IMR-90 (cell line): ENCODE data around the gene CDH23.

ENCODE experiments used
- BHLHE40 ChIP-seq: fragments of 150-350 bp; IDR thresholded peaks from 2 replicates; pipeline ENCODE4 v1.6.1; 2016; ENCODE audit warnings: mild to moderate bottlenecking, low read depth, low read length
- CEBPB ChIP-seq: IDR thresholded peaks from 2 replicates; pipeline ENCODE4 v1.6.1; 2012; ENCODE audit warnings: low read depth, low read length, improper control_type of control experiment
- CHD1 ChIP-seq: IDR thresholded peaks from 2 replicates; pipeline ENCODE4 v1.6.1; 2012; ENCODE audit warnings: low read depth, low read length, improper control_type of control experiment
- CTCF ChIP-seq: conservative IDR thresholded peaks from 2 replicates; pipeline ENCODE4 v1.5.1; 2012; ENCODE audit warnings: mild to moderate bottlenecking, low read depth, low read length, improper control_type of control experiment
- FOS ChIP-seq: fragments of 150-350 bp; IDR thresholded peaks from 2 replicates; pipeline ENCODE4 v1.6.1; 2016; ENCODE audit warnings: low read depth, low read length
- MAZ ChIP-seq: IDR thresholded peaks from 2 replicates; pipeline ENCODE4 v1.6.1; 2012; ENCODE audit warnings: low read depth, mild to moderate bottlenecking, low read length, improper control_type of control experiment, moderate library complexity, borderline replicate concordance
- POLR2A ChIP-seq: IDR thresholded peaks from 2 replicates; pipeline ENCODE4 v1.6.1; 2012; ENCODE audit warnings: mild to moderate bottlenecking, low read depth, low read length
- RAD21 ChIP-seq: IDR thresholded peaks from 2 replicates; pipeline ENCODE4 v1.6.1; 2012; ENCODE audit warnings: low read length, improper control_type of control experiment
- RCOR1 ChIP-seq: IDR thresholded peaks from 2 replicates; pipeline ENCODE4 v1.6.1; 2012; ENCODE audit warnings: mild to moderate bottlenecking, low read length, improper control_type of control experiment; ENCODE audit not compliant: insufficient replicate concordance
- RFX5 ChIP-seq: IDR thresholded peaks from 2 replicates; pipeline ENCODE4 v1.8.0; 2012; ENCODE audit warnings: low read depth, mild to moderate bottlenecking, low read length, moderate library complexity
- SMC3 ChIP-seq: fragments of 150-350 bp; IDR thresholded peaks from 2 replicates; pipeline ENCODE4 v1.6.1; 2016; ENCODE audit warnings: low read depth, mild to moderate bottlenecking, antibody characterized with exemption, low read length, moderate library complexity

- TF ChIP-seq POLR2A (no peak), RFX5 (no peak), CTCF (no peak), CHD1 (no peak), RCOR1 (no peak), MAZ (no peak), RAD21 (no peak), SMC3 (no peak), FOS (no peak), BHLHE40 (no peak), CEBPB (no peak)
These were observed 204.6 kb downstream of the CDH23 start for GRCh38 chr10:71601273-71601672.
